Endothelial cell (in vitro differentiated cells): ENCODE measurements around the gene CUX1. TPM values are rescaled to one million over a fixed set of nuclear protein-coding genes. Genes with fewer than 3 reads are reported as not detected.

ENCODE experiments used
- DNase-seq: peaks from one replicate; pipeline ENCODE4 v3.0.0; 2021; ENCODE audit warnings: low spot score
- H3K27ac Mint-ChIP-seq: one replicate; pipeline ENCODE4 v1.8.0; 2021; ENCODE audit warnings: mixed read lengths, inconsistent platforms; ENCODE audit not compliant: unreplicated experiment
- H3K27me3 Mint-ChIP-seq: one replicate; pipeline ENCODE4 v1.8.0; 2021; ENCODE audit warnings: mild to moderate bottlenecking, moderate library complexity, mixed read lengths, inconsistent platforms; ENCODE audit not compliant: unreplicated experiment
- H3K36me3 Mint-ChIP-seq: one replicate; pipeline ENCODE4 v1.8.0; 2021; ENCODE audit warnings: mild to moderate bottlenecking, low read depth, mixed read lengths, inconsistent platforms; ENCODE audit not compliant: unreplicated experiment
- H3K4me1 Mint-ChIP-seq: one replicate; pipeline ENCODE4 v1.8.0; 2021; ENCODE audit warnings: mild to moderate bottlenecking, mixed read lengths, inconsistent platforms; ENCODE audit not compliant: unreplicated experiment
- H3K4me3 Mint-ChIP-seq: one replicate; pipeline ENCODE4 v1.8.0; 2021; ENCODE audit warnings: mild to moderate bottlenecking, mixed read lengths, inconsistent platforms; ENCODE audit not compliant: unreplicated experiment
- H3K9me3 Mint-ChIP-seq: one replicate; pipeline ENCODE4 v1.8.0; 2021; ENCODE audit warnings: mixed read lengths, inconsistent platforms; ENCODE audit not compliant: unreplicated experiment
- CTCF ChIP-seq: fragments of 200-600 bp; sonication (generic); IDR thresholded peaks from one replicate; pipeline ENCODE4 v1.5.0; 2021; ENCODE audit warnings: antibody characterized with exemption; ENCODE audit not compliant: unreplicated experiment
- total RNA-seq: library from RNA; stranded (reverse); fragmentation: NEBNext Ultra II Directional; extraction: Animal tissue kit (Norgen Biotek cat#: 25700); gene quantifications from one replicate; pipeline ENCODE4 v1.2.1, GENCODE V29; 2021; ENCODE audit not compliant: unreplicated experiment

The CUX1 gene
- total RNA-seq, 1 donor from 2014 or later: 43.7 TPM

GRCh38 chr7:102230593-102230992 is 413.2 kb downstream of the CUX1 start:
- peaks cover 2% of the 10 kb centered on the region for H3K27me3 Mint-ChIP-seq
- no peak for DNase-seq
- TF ChIP-seq CTCF: no peak
- no peaks in the 10 kb centered on the region for H3K9me3 Mint-ChIP-seq
- H3K4me1 Mint-ChIP-seq: no peaks in the 10 kb centered on the region
- peak overlapping the region; percentile 7 for H3K27ac Mint-ChIP-seq
- H3K36me3 Mint-ChIP-seq: peaks cover 10% of the 10 kb centered on the region
- H3K4me3 Mint-ChIP-seq: no peak overlapping the region

- Mint-ChIP-seq H3K27me3 (peaks cover 2% of the 10 kb centered on the region), H3K27ac (no peak overlapping the region), H3K9me3 (no peaks in the 10 kb centered on the region), H3K4me1 (no peaks in the 10 kb centered on the region), H3K4me3 (no peak overlapping the region), H3K36me3 (peaks cover 10% of the 10 kb centered on the region)
- no peak for TF ChIP-seq CTCF
- DNase-seq: no peak
Measured at GRCh38 chr7:102232611-102233286, 415.3 kb downstream of the CUX1 start.

GRCh38 chr7:102234131-102234530 is 416.7 kb downstream of the CUX1 start:
- Mint-ChIP-seq H3K27me3 (peaks cover 2% of the 10 kb centered on the region), H3K27ac (no peak overlapping the region), H3K4me3 (no peak overlapping the region), H3K4me1 (no peaks in the 10 kb centered on the region), H3K9me3 (no peaks in the 10 kb centered on the region), H3K36me3 (peaks cover 15% of the 10 kb centered on the region)
- no peak for TF ChIP-seq CTCF
- DNase-seq: no peak

GRCh38 chr7:102234801-102235550 is 417.6 kb downstream of the CUX1 start:
- Mint-ChIP-seq H3K9me3 (no peaks in the 10 kb centered on the region), H3K27me3 (peaks cover 2% of the 10 kb centered on the region)
- DNase-seq: no peak

More at GRCh38 chr7:102234801-102235550, 417.6 kb downstream of the CUX1 start:
- Mint-ChIP-seq H3K36me3 (peaks cover 15% of the 10 kb centered on the region), H3K4me3 (no peak overlapping the region), H3K27ac (no peak overlapping the region), H3K4me1 (no peaks in the 10 kb centered on the region)
- TF ChIP-seq CTCF: no peak
